T-helper 22 cell (primary cell): Measurements from ENCODE around the gene SIGLEC6.

Experiments
- DNase-seq: peaks from one replicate; pipeline ENCODE4 v3.0.0-alpha.2; 2020; ENCODE audit warnings: low read depth

SIGLEC6 gene

DNA sequence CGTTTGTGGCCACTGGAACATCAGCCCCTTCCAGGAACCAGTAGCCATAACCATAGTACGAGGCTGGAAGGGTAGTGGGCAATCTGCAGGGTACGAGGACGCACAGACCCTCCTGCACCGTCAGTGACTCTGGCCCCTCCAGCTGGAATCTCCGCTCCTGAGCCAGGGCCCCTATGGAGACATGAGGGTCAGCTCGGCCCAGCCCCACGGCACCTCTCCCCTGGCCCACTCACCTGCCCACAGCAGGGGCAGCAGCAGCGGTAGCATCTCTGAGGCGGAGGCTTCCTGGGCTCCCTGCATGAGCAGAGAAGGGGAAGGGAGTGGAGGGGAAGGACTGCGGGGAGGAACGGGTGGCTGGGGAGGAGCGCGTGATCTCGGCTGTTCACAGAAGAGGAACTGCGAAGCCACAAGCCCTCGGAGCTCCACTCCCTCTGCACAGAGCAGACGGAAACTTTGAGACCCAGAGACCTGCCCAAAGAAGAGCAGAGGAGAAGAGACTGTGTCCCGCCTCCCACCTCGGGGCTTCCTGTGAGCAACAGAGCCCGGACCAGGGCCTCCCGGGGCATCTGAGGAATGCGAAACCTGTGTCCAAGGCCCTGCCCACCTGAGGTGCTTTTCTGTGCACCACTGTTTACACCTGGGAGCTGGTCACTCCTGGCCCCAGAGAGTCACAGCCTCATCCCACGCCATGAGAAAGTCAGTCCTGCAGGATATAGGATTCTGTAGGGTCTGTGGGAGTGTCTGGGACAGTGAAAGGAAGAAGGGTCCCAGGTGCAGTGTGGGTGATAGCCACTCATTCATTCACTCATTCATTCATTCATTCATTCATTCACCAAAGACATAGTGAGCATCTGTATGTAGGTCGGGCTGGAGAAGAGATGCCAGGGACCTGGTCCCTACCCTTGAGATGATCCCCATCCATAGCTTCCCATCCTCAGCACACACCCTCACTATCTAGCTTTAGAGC is at the start of gene SIGLEC6:
TSS of gene SIGLEC6 (minus strand) at position 322 of the 967 bp plus-strand sequence. CDS start at position 300, 22 bp downstream.
- no peak for DNase-seq

GRCh38 chr19:51576850-51577249 is 45.4 kb upstream of the SIGLEC6 start:
- DNase-seq: no peak

GRCh38 chr19:51573331-51573730 is 41.9 kb upstream of the SIGLEC6 start:
- no peak for DNase-seq

- DNase-seq: no peak
Observed at GRCh38 chr19:51572908-51573307, 41.4 kb upstream of the SIGLEC6 start.

DNA sequence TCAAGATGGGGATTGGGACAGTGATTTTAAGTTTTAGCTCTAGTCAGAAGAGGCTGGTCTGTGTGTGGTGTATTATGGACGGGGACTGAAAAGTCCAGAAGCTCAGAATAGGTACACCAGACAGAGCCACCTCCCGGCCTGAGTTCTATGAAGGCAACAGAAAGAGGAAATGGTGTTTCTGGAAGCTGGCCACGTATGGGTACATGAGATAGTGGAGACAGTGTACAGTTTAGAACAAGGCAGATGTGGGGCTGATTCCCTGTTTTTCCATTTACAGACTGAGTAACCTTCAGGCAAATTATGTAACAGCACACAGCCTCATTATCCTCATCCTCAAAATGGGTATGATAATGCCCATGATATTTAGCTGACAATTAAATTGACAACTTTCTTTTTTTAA is 40.9 kb upstream of the SIGLEC6 start:
- no peak for DNase-seq

DNA sequence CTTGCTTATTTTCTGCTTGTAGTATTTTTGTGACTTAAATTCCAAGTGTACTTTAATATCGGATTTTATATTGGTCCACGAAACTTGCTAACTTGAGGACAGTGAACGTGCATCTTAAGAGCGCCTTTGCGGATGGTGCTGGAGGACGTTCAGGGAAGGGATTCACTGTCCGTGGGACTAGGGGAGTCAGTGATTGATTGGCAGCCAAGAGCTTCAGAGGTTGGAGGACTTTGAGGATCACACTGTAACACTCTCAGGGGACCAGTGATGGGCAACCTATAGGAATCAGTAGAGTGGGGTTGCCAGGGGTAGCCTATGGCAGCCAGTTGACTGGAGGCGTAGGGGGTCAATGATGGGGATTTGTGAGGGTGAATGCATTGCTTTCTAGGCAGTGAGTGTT is 40.1 kb upstream of the SIGLEC6 start:
- no peak for DNase-seq

DNA sequence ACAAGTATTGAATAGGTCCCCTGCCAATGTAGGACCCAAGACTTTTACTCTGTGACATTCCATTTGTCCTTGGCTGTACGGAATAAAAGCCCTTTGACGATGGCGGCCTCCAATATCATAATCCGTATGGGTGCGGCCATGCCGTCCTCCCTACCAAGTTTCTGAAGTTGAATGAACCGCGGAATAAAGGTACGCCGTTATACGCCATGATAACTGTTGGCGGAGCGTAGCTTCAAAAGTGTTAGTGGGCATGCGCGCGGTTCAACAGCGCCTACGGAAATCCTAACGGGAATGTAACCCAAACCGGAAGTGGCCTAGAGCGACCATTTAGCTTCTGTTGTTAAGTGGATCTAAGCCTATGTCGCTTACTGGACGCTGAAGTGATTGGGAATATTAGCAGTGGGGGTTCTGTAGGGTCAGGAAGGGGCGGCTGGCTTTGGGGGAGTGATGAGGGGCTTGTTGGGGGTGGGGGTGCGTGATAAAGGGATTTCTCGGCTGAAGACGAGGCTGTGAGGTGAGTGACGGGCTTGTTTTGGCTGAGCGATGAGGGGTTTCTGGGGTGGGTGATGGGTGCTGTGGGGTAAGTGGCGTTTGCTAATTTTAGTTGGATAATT is 39.6 kb upstream of the SIGLEC6 start, which contains the start of gene ZNF175:
TSS of gene ZNF175 (plus strand) at position 322 of the 614 bp plus-strand sequence. CDS start 2,047 bp downstream, outside the sequence.
- DNase-seq: peak; percentile 60

DNA sequence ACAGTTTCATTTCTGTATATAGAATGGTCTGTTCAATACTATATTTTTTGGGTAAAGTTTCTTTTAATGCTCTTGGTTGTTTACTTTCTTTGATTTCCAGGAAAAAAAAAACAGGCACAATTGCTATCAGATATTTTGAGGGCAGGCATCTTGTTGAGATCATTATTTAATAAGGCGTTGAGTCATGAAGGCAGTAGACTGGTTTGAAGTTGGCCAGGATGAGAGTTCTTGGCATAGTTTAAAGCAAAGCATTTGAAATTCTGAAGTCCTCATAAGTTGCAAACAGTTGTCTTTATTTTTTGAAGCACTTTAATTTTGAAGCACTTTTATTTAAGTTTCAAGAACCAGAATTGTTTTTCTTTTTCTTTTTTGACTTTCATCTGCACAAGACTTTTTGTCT is 37.0 kb upstream of the SIGLEC6 start:
- no peak for DNase-seq

DNA sequence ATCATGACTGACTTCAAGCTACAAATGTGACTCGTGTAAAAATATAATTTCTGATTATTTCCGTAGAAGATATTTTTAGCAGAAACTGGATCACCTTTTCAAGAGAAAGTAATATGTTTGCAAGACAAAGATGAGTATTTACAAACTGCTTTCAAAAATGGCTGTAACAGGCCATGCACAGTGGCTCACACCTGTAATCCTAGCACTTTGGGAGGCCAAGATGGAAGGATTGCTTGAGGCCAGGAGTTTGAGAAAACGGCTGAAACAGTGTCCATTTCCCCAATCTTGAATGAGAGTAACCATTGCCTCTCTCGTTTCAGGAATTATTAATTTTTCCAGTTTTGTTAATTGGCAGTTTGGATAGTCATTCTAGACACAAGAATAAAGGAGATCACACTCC is 36.1 kb upstream of the SIGLEC6 start:
- DNase-seq: no peak

DNA sequence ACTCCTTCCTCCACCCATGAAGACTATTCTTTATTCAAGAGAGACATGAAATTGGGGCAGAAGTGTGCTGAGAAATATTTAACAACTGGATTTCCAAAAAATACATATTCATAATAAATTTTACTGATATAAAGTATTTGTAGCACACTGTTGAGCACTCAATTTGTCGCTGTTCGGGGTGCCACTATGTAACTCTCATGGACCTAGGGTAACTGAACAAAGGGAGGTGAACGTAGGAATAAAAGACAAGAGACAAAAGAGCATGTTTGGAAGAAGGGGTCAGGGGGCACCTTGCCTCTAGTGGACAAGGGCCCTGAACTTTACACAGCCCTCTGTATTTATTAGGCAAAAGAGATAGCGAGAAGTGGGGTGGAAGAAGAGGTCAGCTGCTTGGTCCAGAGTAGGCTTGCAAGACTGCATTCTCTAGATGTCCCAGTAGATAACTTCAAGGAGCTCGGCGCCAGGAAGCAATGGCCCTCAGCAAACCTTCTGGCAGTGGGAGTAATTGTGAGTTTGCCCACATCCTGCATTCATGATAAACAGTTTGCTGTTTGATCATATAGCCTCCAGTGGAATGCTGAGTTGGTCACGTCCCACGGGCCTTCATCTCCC is 35.1 kb upstream of the SIGLEC6 start:
- DNase-seq: no peak

DNA sequence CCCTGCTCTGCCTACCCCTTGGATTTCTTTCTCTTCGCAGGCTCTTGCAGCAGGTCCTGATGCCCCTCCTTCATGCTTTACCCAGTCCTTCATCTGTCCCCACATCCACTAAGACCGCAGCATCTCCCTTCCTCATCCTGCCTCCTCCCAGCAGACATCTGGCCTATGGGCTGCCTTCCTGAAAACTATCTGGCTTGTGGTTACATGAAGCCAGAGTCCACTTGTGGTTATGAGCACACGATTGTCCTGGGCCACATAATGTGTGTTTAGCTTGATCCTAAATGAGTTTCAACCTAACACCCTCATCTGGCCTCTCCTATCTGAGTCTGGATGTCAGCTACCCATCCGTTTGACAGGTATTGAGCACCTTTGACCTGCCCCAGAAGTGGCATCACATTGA is 34.1 kb upstream of the SIGLEC6 start:
- no peak for DNase-seq

- DNase-seq: no peak
Observed at GRCh38 chr19:51564791-51565190, 33.3 kb upstream of the SIGLEC6 start.

- no peak for DNase-seq
Observed at GRCh38 chr19:51560339-51560738, 28.9 kb upstream of the SIGLEC6 start.

GRCh38 chr19:51559240-51559639 is 27.8 kb upstream of the SIGLEC6 start:
- no peak for DNase-seq

DNA sequence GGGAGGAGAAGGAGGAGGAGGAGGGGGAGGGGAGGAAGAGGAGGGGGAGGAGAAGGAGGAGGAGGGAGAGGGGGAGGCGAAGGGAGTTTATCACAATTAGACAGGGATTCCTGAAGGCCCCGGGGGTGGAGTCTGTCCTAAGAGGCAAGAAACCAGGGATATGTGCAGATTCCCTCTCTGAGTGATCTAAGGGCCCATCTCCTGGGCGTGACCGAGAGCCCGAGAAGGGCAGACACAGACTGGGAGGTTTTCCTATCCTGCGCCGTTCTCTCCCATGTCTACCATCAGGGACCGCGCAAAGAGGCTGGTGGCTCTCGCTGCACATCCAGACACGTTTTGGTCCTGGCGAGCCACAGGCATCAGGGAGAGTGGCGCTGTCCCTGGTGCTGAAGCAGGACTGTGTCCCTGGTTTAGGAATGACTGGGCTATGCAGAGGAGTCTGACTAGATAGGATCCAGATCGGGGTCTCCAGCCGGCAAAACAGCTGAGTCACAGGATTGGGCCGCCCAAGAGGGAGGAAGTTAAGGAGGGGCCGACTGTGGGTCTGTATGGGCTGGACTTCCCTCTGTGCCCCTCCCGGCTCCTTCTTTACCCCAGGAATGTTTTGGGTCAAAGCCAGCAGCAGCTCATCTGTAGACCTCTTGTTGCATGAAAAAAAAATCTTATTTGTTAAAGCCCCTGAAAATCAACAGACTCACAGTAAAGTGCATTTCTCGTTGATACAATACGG is 21.7 kb upstream of the SIGLEC6 start:
- DNase-seq: no peak

- no peak for DNase-seq
Observed at GRCh38 chr19:51552608-51552995, 21.1 kb upstream of the SIGLEC6 start.

- DNase-seq: no peak
Observed at GRCh38 chr19:51551673-51552432, 20.4 kb upstream of the SIGLEC6 start.

DNA sequence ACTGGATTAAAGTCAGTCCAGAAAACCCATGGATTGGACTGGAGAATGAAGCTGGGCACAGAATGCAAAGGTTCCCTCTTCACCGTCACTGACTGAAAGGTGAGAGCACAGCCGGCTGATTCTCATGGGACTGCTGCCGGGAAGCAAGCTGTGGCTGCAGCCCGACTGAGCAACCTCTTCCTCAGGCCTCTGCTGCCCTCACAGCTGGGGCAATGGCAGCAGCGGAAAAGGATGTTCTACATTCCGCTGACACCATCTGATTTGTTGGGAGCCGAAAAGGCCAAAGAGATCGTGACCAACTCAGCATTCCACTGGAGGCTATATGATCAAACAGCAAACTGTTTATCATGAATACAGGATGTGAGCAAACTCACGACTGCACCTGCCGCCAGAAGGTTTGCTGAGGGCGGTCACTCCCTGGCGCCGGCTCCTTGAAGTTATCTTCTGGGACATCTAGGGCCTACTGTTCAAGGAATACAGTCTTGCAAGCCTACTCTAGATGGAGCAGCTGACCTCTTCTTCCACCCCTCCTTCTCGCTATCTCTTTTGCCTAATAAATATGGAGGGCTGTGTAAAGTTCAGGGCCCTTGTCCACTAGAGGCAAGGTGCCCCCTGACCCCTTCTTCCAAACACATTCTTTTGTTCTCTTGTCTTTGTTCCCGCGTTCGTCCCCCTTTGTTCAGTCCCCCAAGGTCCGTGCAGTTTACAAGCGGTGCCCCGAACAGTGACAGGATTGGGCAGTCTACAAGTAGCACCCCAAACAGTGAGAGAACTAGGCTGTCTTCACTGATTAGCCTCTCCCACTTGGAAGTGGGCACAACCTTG is 19.6 kb upstream of the SIGLEC6 start:
- DNase-seq: no peak

- no peak for DNase-seq
Observed at GRCh38 chr19:51549533-51550324, 18.3 kb upstream of the SIGLEC6 start.

- no peak for DNase-seq
Observed at GRCh38 chr19:51548891-51549305, 17.4 kb upstream of the SIGLEC6 start.
